Liver (tissue), 9 donors: Measurements from ENCODE around the gene CDH4. TPM values are rescaled to one million over a fixed set of nuclear protein-coding genes. Genes with fewer than 3 reads are reported as not detected.

ENCODE experiments used
- DNase-seq: peaks from one replicate; pipeline ENCODE4 v3.0.0-alpha.2; 2017; ENCODE audit warnings: low spot score
- H3K27ac ChIP-seq, 2 donors: one replicate each; pipeline ENCODE4 v1.7.0; 2013; ENCODE audit warnings: inconsistent platforms in 2 of 2, low read length in 2 of 2, control low read depth in 1 of 2, low read depth in 1 of 2, mild to moderate bottlenecking in 1 of 2
- H3K27me3 ChIP-seq, 4 donors: one replicate each; pipeline versions ENCODE4 v1.6.1 to v1.7.0; 2013; ENCODE audit warnings: low read length in 3 of 4, inconsistent platforms in 1 of 4, mild to moderate bottlenecking in 1 of 4, moderate library complexity in 1 of 4; ENCODE audit not compliant: control insufficient read depth in 4 of 4, insufficient read depth in 4 of 4
- H3K36me3 ChIP-seq, 4 donors: one replicate each; pipeline versions ENCODE4 v1.6.1 to v1.7.0; 2013; ENCODE audit warnings: low read length in 3 of 4, mild to moderate bottlenecking in 3 of 4, low read depth in 1 of 4, moderate library complexity in 1 of 4; ENCODE audit not compliant: control insufficient read depth in 4 of 4, insufficient read depth in 3 of 4
- H3K4me1 ChIP-seq, 4 donors: one replicate each; pipeline versions ENCODE4 v1.6.1 to v1.7.0; 2013; ENCODE audit warnings: low read length in 3 of 4, mild to moderate bottlenecking in 3 of 4, moderate library complexity in 1 of 4; ENCODE audit not compliant: control insufficient read depth in 4 of 4, insufficient read depth in 4 of 4
- H3K4me3 ChIP-seq, 3 donors: one replicate each; pipeline versions ENCODE4 v1.6.1 to v1.7.0; 2013; ENCODE audit warnings: low read length in 3 of 3, control low read depth in 1 of 3, low read depth in 1 of 3, mild to moderate bottlenecking in 1 of 3
- H3K9ac ChIP-seq, 2 donors: one replicate each; pipeline ENCODE4 v1.7.0; 2013; ENCODE audit warnings: low read length in 2 of 2, mild to moderate bottlenecking in 2 of 2, moderate library complexity in 2 of 2, control low read depth in 1 of 2, low read depth in 1 of 2
- H3K9me3 ChIP-seq, 4 donors: one replicate each; pipeline versions ENCODE4 v1.6.1 to v1.7.0; 2013; ENCODE audit warnings: low read length in 3 of 4; ENCODE audit not compliant: control insufficient read depth in 4 of 4
- CTCF ChIP-seq: fragments of 150-350 bp; IDR thresholded peaks from 2 replicates; pipeline ENCODE4 v1.5.1; 2017; ENCODE audit warnings: improper control_type of control experiment, low read depth, low read length; ENCODE audit not compliant: missing input control
- EGR1 ChIP-seq, 2 donors: IDR thresholded peaks; 2 replicates each; pipeline ENCODE4 v1.6.1; 2016 to 2018; ENCODE audit warnings: antibody characterized with exemption in 2 of 2, low read depth in 2 of 2
- FOXA1 ChIP-seq: IDR thresholded peaks from 2 replicates; pipeline ENCODE4 v1.6.1; 2016; ENCODE audit warnings: antibody characterized with exemption
- HNF4A ChIP-seq, 2 donors: conservative IDR thresholded peaks; 2 replicates each; pipeline ENCODE4 v1.6.1; 2016; ENCODE audit warnings: antibody characterized with exemption in 2 of 2, mild to moderate bottlenecking in 2 of 2
- MAX ChIP-seq: IDR thresholded peaks from 2 replicates; pipeline ENCODE4 v1.6.1; 2016; ENCODE audit warnings: antibody characterized with exemption
- NR2F2 ChIP-seq: IDR thresholded peaks from 2 replicates; pipeline ENCODE4 v1.6.1; 2016; ENCODE audit warnings: antibody characterized with exemption
- RAD21 ChIP-seq, 2 donors: IDR thresholded peaks; 2 replicates each; pipeline ENCODE4 v1.6.1; 2016; ENCODE audit warnings: antibody characterized with exemption in 2 of 2, mild to moderate bottlenecking in 2 of 2
- RXRA ChIP-seq, 2 donors: IDR thresholded peaks; 2 replicates each; pipeline ENCODE4 v1.6.1; 2017 to 2018; ENCODE audit warnings: antibody characterized with exemption in 2 of 2, mild to moderate bottlenecking in 1 of 2
- SP1 ChIP-seq: IDR thresholded peaks from 2 replicates; pipeline ENCODE4 v1.6.1; 2018; ENCODE audit warnings: antibody characterized with exemption, mild to moderate bottlenecking
- TAF1 ChIP-seq: conservative IDR thresholded peaks from 2 replicates; pipeline ENCODE4 v1.6.1; 2016; ENCODE audit warnings: antibody characterized with exemption, mild to moderate bottlenecking
- ZBTB33 ChIP-seq: IDR thresholded peaks from 2 replicates; pipeline ENCODE4 v1.6.1; 2016; ENCODE audit warnings: antibody characterized with exemption
- WGBS: extraction: QIAGEN DNeasy Blood & Tissue Kit; methylation state at CpG from one replicate; pipeline ENCODE4 v1.1.7; 2013; 5-methylcytosine and 5-hydroxymethylcytosine counted together
- polyA plus RNA-seq, 2 donors: library from polyadenylated mRNA; stranded (reverse) in 1 of 2; unstranded in 1 of 2; fragments of 200-250 nt in 1 of 2; fragments of >200 nt in 1 of 2; fragmentation: Nextera tagmentation in 1 of 2; extraction: Ambion mirVana in 1 of 2; gene quantifications; one replicate each; pipeline versions ENCODE4 v1.2.1 to v1.2.3, GENCODE V29; 2013 to 2015
- total RNA-seq, 2 donors: library from RNA; depleted of rRNA; stranded (reverse); fragments of >200 nt; gene quantifications; one replicate each; pipeline ENCODE4 v1.2.3, GENCODE V29; 2014
- donor health status: healthy.
- donor health status: healthy.
- donor health status: healthy.
- donor health status: healthy.
- donor health status: healthy.

The CDH4 gene
- total and polyA plus RNA-seq, 4 donors = 0.03 to 0.25 (median 0.19) TPM; not detected in 1

- no peak overlapping the region for H3K27ac ChIP-seq
- no peaks in the 10 kb centered on the region for H3K36me3 ChIP-seq
- H3K4me1 ChIP-seq = no peaks in the 10 kb centered on the region
- WGBS = 93% methylated on average over 12 of the region's 12 CpGs
- H3K27me3 ChIP-seq = no peaks in the 10 kb centered on the region
- no peak overlapping the region for H3K4me3 ChIP-seq
- no peak for DNase-seq
- H3K9me3 ChIP-seq = no peaks in the 10 kb centered on the region
- TF ChIP-seq RAD21 (IDR thresholded peaks at IDR 0.05) (no peak), ZBTB33 (no peak), NR2F2 (no peak), CTCF (no peak), HNF4A (conservative IDR thresholded peaks at IDR 0.05) (no peak), MAX (no peak), FOXA1 (no peak), TAF1 (no peak)
- H3K9ac ChIP-seq = no peak overlapping the region
Observed at GRCh38 chr20:61929971-61930666, 678.1 kb downstream of the CDH4 start.

- Histone ChIP-seq H3K36me3 (no peaks in the 10 kb centered on the region), H3K27me3 (no peaks in the 10 kb centered on the region), H3K9me3 (no peaks in the 10 kb centered on the region), H3K4me3 (no peak overlapping the region), H3K27ac (no peak overlapping the region), H3K9ac (no peak overlapping the region), H3K4me1 (no peaks in the 10 kb centered on the region)
- DNase-seq = no peak
- 91% methylated on average over 28 of the region's 28 CpGs for WGBS
- TF ChIP-seq EGR1 (IDR thresholded peaks at IDR 0.05; ENCODE audit: low read depth in 2 of 2) (no peak), RXRA (IDR thresholded peaks at IDR 0.05) (no peak)
Observed at GRCh38 chr20:61930776-61931475, 678.9 kb downstream of the CDH4 start.

GRCh38 chr20:61931476-61932198 is 679.6 kb downstream of the CDH4 start:
- Histone ChIP-seq H3K36me3 (no peaks in the 10 kb centered on the region), H3K9ac (no peak overlapping the region), H3K4me1 (no peaks in the 10 kb centered on the region), H3K27me3 (no peaks in the 10 kb centered on the region), H3K9me3 (no peaks in the 10 kb centered on the region), H3K4me3 (no peak overlapping the region), H3K27ac (no peak overlapping the region)
- DNase-seq = no peak
- no peak for TF ChIP-seq EGR1 (IDR thresholded peaks at IDR 0.05; ENCODE audit: low read depth in 2 of 2)
- TF ChIP-seq SP1 = no peak
- 91% methylated on average over 14 of the region's 14 CpGs for WGBS
